Heart right ventricle (tissue), 16 donors: Measurements from ENCODE around the gene PRR3. TPM values are rescaled to one million over a fixed set of nuclear protein-coding genes. Genes with fewer than 3 reads are reported as not detected.
A peak's percentile ranks its signal among the peaks of the same experiment; 100 is the strongest.

Source experiments
- ATAC-seq, 8 donors: fragments of 200-7000 bp; cut with Tn5 transposase; one replicate each; pipeline ENCODE4 v1.9.1; 2020; ENCODE audit warnings: mild to moderate bottlenecking in 8 of 8, moderate library complexity in 8 of 8, moderate number of reproducible peaks in 1 of 8
- DNase-seq, 2 donors: peaks; one replicate each; pipeline ENCODE4 v3.0.0-alpha.2; 2020
- H3K27ac ChIP-seq, 10 donors: fragments of 200-600 bp; sonication (generic) in 2 of 10; one replicate each; pipeline versions ENCODE4 v1.5.0 to v1.8.0; 2020 to 2022; ENCODE audit warnings: mild to moderate bottlenecking in 3 of 10
- H3K27me3 ChIP-seq, 7 donors: fragments of 200-600 bp; one replicate each; pipeline ENCODE4 v1.8.0; 2021 to 2022; ENCODE audit warnings: mild to moderate bottlenecking in 2 of 7
- H3K36me3 ChIP-seq, 9 donors: fragments of 200-600 bp; sonication (generic) in 1 of 9; one replicate each; pipeline versions ENCODE4 v1.5.0 to v1.8.0; 2020 to 2022; ENCODE audit warnings: mild to moderate bottlenecking in 2 of 9
- H3K4me1 ChIP-seq, 9 donors: fragments of 200-600 bp; sonication (generic) in 1 of 9; one replicate each; pipeline versions ENCODE4 v1.5.0 to v1.8.0; 2020 to 2022; ENCODE audit warnings: mild to moderate bottlenecking in 4 of 9
- H3K4me3 ChIP-seq, 10 donors: fragments of 200-600 bp; sonication (generic) in 2 of 10; one replicate each; pipeline versions ENCODE4 v1.5.0 to v1.8.0; 2020 to 2022; ENCODE audit warnings: mild to moderate bottlenecking in 7 of 10, moderate library complexity in 2 of 10
- H3K9me3 ChIP-seq, 11 donors: fragments of 200-600 bp in 10 of 11; sonication (generic) in 2 of 11; one replicate each; pipeline versions ENCODE4 v1.5.0 to v1.8.0; 2013 to 2022; ENCODE audit warnings: mild to moderate bottlenecking in 2 of 11, control low read depth in 1 of 11, moderate library complexity in 1 of 11
- CTCF ChIP-seq, 9 donors: fragments of 200-600 bp; sonication (generic) in 2 of 9; IDR thresholded peaks; one replicate each; pipeline versions ENCODE4 v1.5.0 to v1.8.0; 2021 to 2022; ENCODE audit warnings: antibody characterized with exemption in 9 of 9, mild to moderate bottlenecking in 5 of 9, moderate library complexity in 1 of 9
- WGBS, 2 donors: extraction: QIAGEN DNeasy Blood & Tissue Kit; methylation state at CpG; one replicate each; pipeline ENCODE4 v1.1.7; 2013; ENCODE audit warnings: inconsistent platforms in 1 of 2; 5-methylcytosine and 5-hydroxymethylcytosine counted together
- intact Hi-C, 10 donors: fragments of 100-400 bp; cut with DNase I; formaldehyde crosslinking; loops; one replicate each; pipeline versions ENCODE4 v1.11.1 to v1.14.2; 2022
- polyA plus RNA-seq, 2 donors: library from polyadenylated mRNA; stranded (reverse); fragments of 200-250 nt; gene quantifications; one replicate each; pipeline ENCODE4 v1.2.3, GENCODE V29; 2013
- total RNA-seq, 10 donors: library from RNA; stranded (reverse); fragmentation: NEBNext Ultra II Directional in 3 of 10; extraction: Animal tissue kit (Norgen Biotek cat#: 25700) in 3 of 10; gene quantifications; one replicate each; pipeline versions ENCODE4 v1.2.1 to v1.2.4, GENCODE V29; 2021 to 2023
- donor health status: Arrhythmogenic right ventricular cardiomyopathy.
- donor health status: ischemic (EF 13 %, LVEDD 7.1; RV severe dilation, severe dysfunction).
- donor health status: healthy with polysubstance abuse.
- donor health status: DM: no; HTN: yes; CAD: no.
- donor health status: DM: no; HTN: no; CAD: no.
- donor health status: ischemic (EF 25% LVEDD 6.9; RV normal size, moderate dysfunction).
- donor health status: ischemic (EF 25% LVEDD 5.7; RV mildly dilated, moderate dysfunction).
- donor health status: healthy.
- donor health status: DM: yes; HTN: yes; CAD: no.
- donor health status: Ischemic cardiomyopathy.
- donor health status: ischemic (EF 35%, LVEDD 5.7; RV mildly dilated, moderate dysfunction).
- donor health status: nonischemic (EF 11% LVEDD 7.7; RV severe dilation, severe dysfunction).
- donor health status: DM: yes; HTN: yes; CAD: no.
- donor health status: PGD.
- donor health status: ischemic (EF 29% LVEDD 5.4; RV normal size, mild dysfunction).
- donor health status: nonischemic (EF 23%, LVEDD 6.1; RV moderate dilation, normal function).

PRR3 gene
- total and polyA plus RNA-seq, 12 donors = 1.7 to 8.2 (median 2.8) TPM

DNA sequence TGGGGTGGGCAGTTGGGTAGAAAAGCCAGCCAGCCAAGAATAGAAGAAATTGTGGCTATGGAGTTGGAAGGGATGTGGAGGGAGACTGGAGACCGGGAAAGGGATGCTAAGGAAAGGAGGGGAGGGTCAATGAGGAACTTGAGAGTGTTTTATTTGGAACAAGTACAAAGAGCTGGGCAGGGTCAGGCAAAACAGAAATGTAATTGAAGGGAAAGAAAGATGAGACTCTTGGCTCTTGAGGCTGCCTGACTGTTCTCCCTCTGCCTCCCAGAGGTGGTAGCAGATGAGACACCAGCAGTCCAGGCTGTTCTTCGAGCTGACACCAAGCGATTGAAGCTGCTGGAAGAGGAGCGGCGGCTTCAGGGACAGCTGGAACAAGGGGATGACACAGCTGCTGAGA, 26.8 kb downstream of the PRR3 start:
- Histone ChIP-seq H3K27ac (no peak overlapping the region), H3K36me3 (peaks cover 15 to 100% (median 97%) of the 10 kb centered on the region in 9 donors), H3K4me3 (no peak overlapping the region), H3K4me1 (no peaks in the 10 kb centered on the region), H3K27me3 (no peaks in the 10 kb centered on the region), H3K9me3 (no peaks in the 10 kb centered on the region)
- ATAC-seq (no peak), DNase-seq (no peak)
- WGBS, 2 donors = 89 to 94% methylated on average over 5 of the region's 5 CpGs
- TF ChIP-seq CTCF (IDR thresholded peaks at IDR 0.05) = no peak
- intact Hi-C loops = no loop called here

DNA sequence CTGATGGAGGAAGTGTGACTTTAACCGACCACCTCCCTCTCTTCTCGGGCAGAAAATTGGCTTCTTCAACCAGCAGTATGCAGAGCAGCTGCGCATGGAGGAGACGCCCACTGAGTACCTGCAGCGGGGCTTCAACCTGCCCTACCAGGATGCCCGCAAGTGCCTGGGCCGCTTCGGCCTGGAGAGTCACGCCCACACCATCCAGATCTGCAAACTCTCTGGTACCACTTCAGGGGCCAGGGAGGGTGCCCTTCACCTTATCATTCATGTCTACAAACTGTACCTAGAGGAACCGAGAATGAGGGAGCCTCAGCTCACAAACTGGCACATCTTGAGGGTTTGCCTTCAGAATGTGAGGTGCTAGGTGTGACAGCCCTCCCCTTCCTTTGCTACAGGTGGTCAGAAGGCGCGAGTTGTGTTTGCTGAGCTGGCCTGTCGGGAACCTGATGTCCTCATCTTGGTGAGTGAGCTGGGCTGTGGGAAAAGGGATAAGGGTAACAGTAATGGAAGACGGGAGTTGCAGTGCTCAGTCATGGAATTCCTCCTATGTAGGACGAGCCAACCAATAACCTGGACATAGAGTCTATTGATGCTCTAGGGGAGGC, 32.8 kb downstream of the PRR3 start:
- H3K9me3 ChIP-seq = no peaks in the 10 kb centered on the region
- H3K27me3 ChIP-seq = no peaks in the 10 kb centered on the region
- TF ChIP-seq CTCF (IDR thresholded peaks at IDR 0.05) = no peak
- no peak overlapping the region for H3K27ac ChIP-seq
- DNase-seq = no peak
- ATAC-seq = peak in 1 of 8 donors; percentile 14
- WGBS, 2 donors = 93 to 94% methylated on average over 15 of the region's 15 CpGs
- H3K4me1 ChIP-seq = no peaks in the 10 kb centered on the region
- H3K36me3 ChIP-seq = peaks cover 0 to 100% (median 65%) of the 10 kb centered on the region in 9 donors
- H3K4me3 ChIP-seq = no peak overlapping the region
- intact Hi-C loops = loop anchor here in 3 of 10 donors (5.0 to 10.0 kb wide), 2 partner anchors 105 to 108 kb away; partner anchors contain the start of gene HLA-E (in 1 of the 3)

GRCh38 chr6:30590509-30590908, 33.4 kb downstream of the PRR3 start:
- no peaks in the 10 kb centered on the region for H3K4me1 ChIP-seq
- H3K4me3 ChIP-seq = no peak overlapping the region
- ATAC-seq = peak in 2 of 8 donors; percentile 17 to 26
- 76 to 83% methylated on average over 8 of the region's 8 CpGs for WGBS, 2 donors
- no peak for TF ChIP-seq CTCF (IDR thresholded peaks at IDR 0.05)
- H3K36me3 ChIP-seq = peaks cover 0 to 100% (median 58%) of the 10 kb centered on the region in 9 donors
- intact Hi-C loops = loop anchor here in 3 of 10 donors (5.0 to 10.0 kb wide), 2 partner anchors 106 to 108 kb away; partner anchors contain the start of gene HLA-E (in 1 of the 3)
- H3K27ac ChIP-seq = no peak overlapping the region
- no peaks in the 10 kb centered on the region for H3K9me3 ChIP-seq
- no peaks in the 10 kb centered on the region for H3K27me3 ChIP-seq
- no peak for DNase-seq

- Histone ChIP-seq H3K27ac (no peak overlapping the region), H3K4me1 (no peaks in the 10 kb centered on the region), H3K4me3 (no peak overlapping the region), H3K36me3 (peaks cover 0 to 95% (median 53%) of the 10 kb centered on the region in 9 donors), H3K27me3 (no peaks in the 10 kb centered on the region), H3K9me3 (no peaks in the 10 kb centered on the region)
- WGBS, 2 donors = 57 to 59% methylated on average over 1 of the region's 1 CpG
- intact Hi-C loops = loop anchor here in 3 of 10 donors (5.0 to 10.0 kb wide), 2 partner anchors 106 to 109 kb away; partner anchors contain the start of gene HLA-E (in 1 of the 3)
- ATAC-seq = peak in 1 of 8 donors; percentile 34
- TF ChIP-seq CTCF (IDR thresholded peaks at IDR 0.05) = no peak
- no peak for DNase-seq
Observed at GRCh38 chr6:30591008-30591407, 33.9 kb downstream of the PRR3 start.
